ENCODE results near the gene CEP120.
"Not testable (repeated sequence)": the region's sequence is repeated elsewhere in the genome, so short reads cannot be mapped to it uniquely, and the experiment has no call there.

The CEP120 gene

GRCh38 chr5:123438902-123439301, 15.7 kb upstream of the CEP120 start:
- DNase-seq (ENCODE audit: low spot score) = no peak

- no peak for DNase-seq (ENCODE audit: low spot score)
Measured at GRCh38 chr5:123438244-123438643, 15.0 kb upstream of the CEP120 start.

GRCh38 chr5:123436201-123436600, 13.0 kb upstream of the CEP120 start:
- DNase-seq (ENCODE audit: low spot score) = no peak

- DNase-seq (ENCODE audit: low spot score) = no peak
Measured at GRCh38 chr5:123434796-123435195, 11.6 kb upstream of the CEP120 start.

- DNase-seq (ENCODE audit: low spot score) = no peak
Measured at GRCh38 chr5:123433596-123433995, 10.4 kb upstream of the CEP120 start.

GRCh38 chr5:123430441-123430840, 7.2 kb upstream of the CEP120 start:
- DNase-seq (ENCODE audit: low spot score) = not testable (repeated sequence)

- no peak for DNase-seq (ENCODE audit: low spot score)
Measured at GRCh38 chr5:123429993-123430392, 6.8 kb upstream of the CEP120 start.

- DNase-seq (ENCODE audit: low spot score) = no peak
Measured at GRCh38 chr5:123429221-123429954, 6.2 kb upstream of the CEP120 start.

- DNase-seq (ENCODE audit: low spot score) = no peak
Measured at GRCh38 chr5:123428521-123429220, 5.5 kb upstream of the CEP120 start.

GRCh38 chr5:123427281-123427680, 4.1 kb upstream of the CEP120 start:
- DNase-seq (ENCODE audit: low spot score) = no peak

GRCh38 chr5:123425431-123425830, 2.2 kb upstream of the CEP120 start:
- DNase-seq (ENCODE audit: low spot score) = no peak

GRCh38 chr5:123422433-123423277, 548 bp downstream of the CEP120 start:
- peak; percentile 47 for DNase-seq (ENCODE audit: low spot score)

GRCh38 chr5:123421773-123422172, 1.4 kb downstream of the CEP120 start:
- no peak for DNase-seq (ENCODE audit: low spot score)

GRCh38 chr5:123414974-123415373, 8.2 kb downstream of the CEP120 start:
- no peak for DNase-seq (ENCODE audit: low spot score)

- DNase-seq (ENCODE audit: low spot score) = no peak
Measured at GRCh38 chr5:123412206-123412605, 11.0 kb downstream of the CEP120 start.

GRCh38 chr5:123401999-123402398, 21.2 kb downstream of the CEP120 start:
- not testable (repeated sequence) for DNase-seq (ENCODE audit: low spot score)

GRCh38 chr5:123401320-123401719, 21.9 kb downstream of the CEP120 start:
- no peak for DNase-seq (ENCODE audit: low spot score)

GRCh38 chr5:123400870-123401291, 22.3 kb downstream of the CEP120 start:
- DNase-seq (ENCODE audit: low spot score) = not testable (repeated sequence)

- DNase-seq (ENCODE audit: low spot score) = no peak
Measured at GRCh38 chr5:123398058-123398733, 25.0 kb downstream of the CEP120 start.

GRCh38 chr5:123397538-123397937, 25.7 kb downstream of the CEP120 start:
- DNase-seq (ENCODE audit: low spot score) = no peak

- no peak for DNase-seq (ENCODE audit: low spot score)
Measured at GRCh38 chr5:123391009-123391408, 32.2 kb downstream of the CEP120 start.

GRCh38 chr5:123389794-123390193, 33.4 kb downstream of the CEP120 start:
- no peak for DNase-seq (ENCODE audit: low spot score)

Data from SK-N-DZ (cell line).